Measurements from ENCODE around the gene ZNF641.
"Not testable (repeated sequence)": the region's sequence is repeated elsewhere in the genome, so short reads cannot be mapped to it uniquely, and the experiment has no call there.

The ZNF641 gene

GRCh38 chr12:48333680-48334079 is 17.0 kb downstream of the ZNF641 start:
- DNase-seq = not testable (repeated sequence)

GRCh38 chr12:48331399-48331798 is 19.3 kb downstream of the ZNF641 start:
- DNase-seq = no peak

- no peak for DNase-seq
These were observed 21.4 kb downstream of the ZNF641 start for GRCh38 chr12:48329199-48329939.

GRCh38 chr12:48316491-48316890 is 34.2 kb downstream of the ZNF641 start:
- no peak for DNase-seq

GRCh38 chr12:48311313-48311712 is 39.4 kb downstream of the ZNF641 start:
- no peak for DNase-seq

GRCh38 chr12:48307269-48307668 is 43.5 kb downstream of the ZNF641 start:
- DNase-seq = no peak

- no peak for DNase-seq
These were observed 45.5 kb downstream of the ZNF641 start for GRCh38 chr12:48305190-48305589.

- DNase-seq = no peak
These were observed 48.4 kb downstream of the ZNF641 start for GRCh38 chr12:48302161-48302911.

GRCh38 chr12:48300774-48301173 is 49.9 kb downstream of the ZNF641 start:
- no peak for DNase-seq

GRCh38 chr12:48296586-48297282 is 54.0 kb downstream of the ZNF641 start:
- DNase-seq = peak; percentile 18 to 39

- peak; percentile 79 to 82 for DNase-seq
These were observed 58.7 kb downstream of the ZNF641 start for GRCh38 chr12:48292040-48292439.

GRCh38 chr12:48291511-48291910 is 59.2 kb downstream of the ZNF641 start:
- no peak for DNase-seq

- DNase-seq = no peak
These were observed 62.1 kb downstream of the ZNF641 start for GRCh38 chr12:48288387-48289268.
